PC-3 (cell line): ENCODE results near the gene KDM4C.

Source experiments
- CTCF ChIP-seq: fragments of 300-600 bp; sonication (generic); conservative IDR thresholded peaks from 2 replicates; pipeline ENCODE4 v1.5.1; 2017; ENCODE audit warnings: antibody characterized with exemption, low read depth, mild to moderate bottlenecking, low read length
- EZH2phosphoT487 ChIP-seq: fragments of 300-600 bp; sonication (generic); IDR thresholded peaks from 2 replicates; pipeline ENCODE4 v1.6.1; 2018; ENCODE audit warnings: mild to moderate bottlenecking, antibody characterized with exemption, low read length, borderline replicate concordance

DNA sequence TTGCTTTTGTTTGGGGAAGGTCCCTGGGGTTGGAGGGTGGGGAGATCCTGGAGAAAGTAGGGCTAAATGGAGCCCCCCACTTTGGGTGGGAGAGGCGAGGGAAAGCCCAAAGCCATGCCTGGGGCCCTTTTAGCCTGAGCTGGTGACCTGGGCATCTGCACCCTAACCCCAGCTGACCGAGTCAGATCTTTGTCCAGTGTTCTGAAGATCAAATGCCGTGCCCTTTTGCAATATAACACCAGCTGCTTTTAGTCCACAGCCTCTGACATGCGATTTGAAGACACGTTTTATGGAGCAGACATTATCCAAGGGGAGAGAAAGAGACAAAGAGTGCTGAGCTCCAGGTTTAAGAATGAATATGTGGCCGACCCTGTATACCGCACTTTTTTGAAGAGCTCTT lies 416.5 kb downstream of the KDM4C start:
- TF ChIP-seq EZH2phosphoT487 (no peak), CTCF (no peak)
